Muscle of arm (tissue), 12 donors: ENCODE results near the gene SNX19. TPM values are rescaled to one million over a fixed set of nuclear protein-coding genes. Genes with fewer than 3 reads are reported as not detected.

Experiments
- DNase-seq: peaks from one replicate; pipeline ENCODE4 v3.0.0-alpha.2; 2013
- polyA plus RNA-seq, 12 donors: library from polyadenylated mRNA; unstranded; fragments of 120-200 nt; gene quantifications; one replicate each; pipeline ENCODE4 v1.2.1, GENCODE V29; 2013; ENCODE audit not compliant: insufficient read length in 12 of 12

SNX19 gene
- polyA plus RNA-seq, 12 donors: 26.0 to 40.4 (median 30.1) TPM; not detected in 1

GRCh38 chr11:130908770-130909625 is 7.3 kb downstream of the SNX19 start:
- no peak for DNase-seq

- no peak for DNase-seq
Measured at GRCh38 chr11:130908061-130908460, 8.2 kb downstream of the SNX19 start.

- DNase-seq: no peak
Measured at GRCh38 chr11:130907229-130907628, 9.1 kb downstream of the SNX19 start.

GRCh38 chr11:130906616-130907015 is 9.7 kb downstream of the SNX19 start:
- no peak for DNase-seq

GRCh38 chr11:130905512-130905911 is 10.8 kb downstream of the SNX19 start:
- no peak for DNase-seq

- no peak for DNase-seq
Measured at GRCh38 chr11:130904380-130904779, 11.9 kb downstream of the SNX19 start.

GRCh38 chr11:130902380-130902779 is 13.9 kb downstream of the SNX19 start:
- DNase-seq: no peak

GRCh38 chr11:130899106-130899505 is 17.2 kb downstream of the SNX19 start:
- no peak for DNase-seq

GRCh38 chr11:130897262-130898182 is 18.8 kb downstream of the SNX19 start:
- peak; percentile 13 for DNase-seq

GRCh38 chr11:130894322-130895025 is 21.8 kb downstream of the SNX19 start:
- DNase-seq: peak; percentile 73

- DNase-seq: no peak
Measured at GRCh38 chr11:130892861-130893260, 23.4 kb downstream of the SNX19 start.

- DNase-seq: no peak
Measured at GRCh38 chr11:130891326-130891725, 25.0 kb downstream of the SNX19 start.

- DNase-seq: no peak
Measured at GRCh38 chr11:130890039-130890745, 26.1 kb downstream of the SNX19 start.

GRCh38 chr11:130888790-130889189 is 27.5 kb downstream of the SNX19 start:
- DNase-seq: no peak

GRCh38 chr11:130886704-130887103 is 29.6 kb downstream of the SNX19 start:
- no peak for DNase-seq

- DNase-seq: no peak
Measured at GRCh38 chr11:130882138-130882551, 34.1 kb downstream of the SNX19 start.

- DNase-seq: no peak
Measured at GRCh38 chr11:130881475-130882137, 34.7 kb downstream of the SNX19 start.

- DNase-seq: no peak
Measured at GRCh38 chr11:130879836-130880235, 36.4 kb downstream of the SNX19 start.

GRCh38 chr11:130876931-130877915 is 39.1 kb downstream of the SNX19 start:
- no peak for DNase-seq
